Mucosa of stomach (tissue), 1 donor: ENCODE measurements around the gene ZNF502.

Source experiments
- H3K27me3 ChIP-seq: one replicate; pipeline ENCODE4 v1.7.0; 2013; ENCODE audit warnings: mild to moderate bottlenecking, low read length; ENCODE audit not compliant: control insufficient read depth, insufficient read depth
- H3K36me3 ChIP-seq: one replicate; pipeline ENCODE4 v1.7.0; 2013; ENCODE audit warnings: low read length; ENCODE audit not compliant: control insufficient read depth, insufficient read depth
- H3K4me1 ChIP-seq: one replicate; pipeline ENCODE4 v1.7.0; 2013; ENCODE audit warnings: mild to moderate bottlenecking, low read length; ENCODE audit not compliant: control insufficient read depth, insufficient read depth
- H3K4me3 ChIP-seq: one replicate; pipeline ENCODE4 v1.7.0; 2013; ENCODE audit warnings: low read length
- H3K9ac ChIP-seq: one replicate; pipeline ENCODE4 v1.7.0; 2013; ENCODE audit warnings: mild to moderate bottlenecking, low read length, moderate library complexity
- H3K9me3 ChIP-seq: one replicate; pipeline ENCODE4 v1.7.0; 2013; ENCODE audit warnings: mild to moderate bottlenecking, low read length, moderate library complexity; ENCODE audit not compliant: control insufficient read depth
- donor health status: Pancreatic carcinoma.

ZNF502 gene

GRCh38 chr3:44721231-44722102 is 9.0 kb downstream of the ZNF502 start:
- Histone ChIP-seq H3K27me3 (no peaks in the 10 kb centered on the region), H3K36me3 (no peaks in the 10 kb centered on the region), H3K4me1 (no peaks in the 10 kb centered on the region), H3K4me3 (no peak overlapping the region), H3K9me3 (peaks cover 37% of the 10 kb centered on the region), H3K9ac (no peak overlapping the region)

DNA sequence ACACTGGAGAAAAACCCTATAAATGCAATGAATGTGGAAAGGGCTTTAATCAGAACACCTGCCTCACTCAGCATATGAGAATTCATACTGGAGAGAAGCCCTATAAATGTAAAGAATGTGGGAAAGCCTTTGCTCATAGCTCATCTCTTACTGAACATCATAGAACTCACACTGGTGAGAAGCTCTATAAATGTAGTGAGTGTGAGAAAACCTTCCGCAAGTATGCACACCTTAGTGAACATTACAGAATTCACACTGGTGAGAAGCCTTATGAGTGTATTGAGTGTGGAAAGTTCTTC is 9.6 kb downstream of the ZNF502 start:
- H3K4me3 ChIP-seq, result no peak overlapping the region
- no peak overlapping the region for H3K9ac ChIP-seq
- H3K9me3 ChIP-seq, result peaks cover 38% of the 10 kb centered on the region
- H3K36me3 ChIP-seq, result no peaks in the 10 kb centered on the region
- H3K27me3 ChIP-seq, result no peaks in the 10 kb centered on the region
- no peaks in the 10 kb centered on the region for H3K4me1 ChIP-seq

DNA sequence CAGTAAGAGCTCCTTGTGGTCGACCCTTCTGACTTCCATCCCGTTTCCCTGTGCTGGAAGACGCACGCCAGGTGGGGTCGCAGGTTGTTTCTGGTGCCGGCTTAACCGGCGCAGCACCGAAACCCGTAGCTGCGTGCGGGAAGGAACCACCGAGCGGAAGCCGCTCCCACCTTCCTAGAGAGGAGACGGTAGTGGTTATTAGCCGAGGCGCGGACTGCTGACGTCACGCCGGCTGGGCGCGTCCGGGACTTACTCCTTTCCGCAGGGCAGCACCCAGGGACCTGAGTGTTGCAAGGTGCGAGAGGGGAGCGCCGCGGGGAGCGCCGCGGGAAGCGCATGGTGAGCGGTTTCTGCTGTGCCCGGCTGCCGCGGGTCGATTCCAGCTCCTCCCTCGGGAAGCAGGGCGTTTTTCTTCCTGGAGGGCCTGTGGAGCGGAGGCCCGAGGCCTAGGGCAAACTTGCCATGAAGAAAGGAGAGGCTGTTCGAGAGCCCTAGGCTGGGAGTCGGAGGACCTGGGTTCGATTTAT is 17.0 kb downstream of the ZNF502 start, which contains the start of gene ZNF501:
Gene ZNF501, plus strand, starts transcription at position 252 of the 527 bp plus-strand sequence. CDS start 4,787 bp downstream, outside the sequence.
- Histone ChIP-seq H3K27me3 (no peaks in the 10 kb centered on the region), H3K4me3 (peak within 1 kb of the TSS; percentile 45), H3K9me3 (peaks cover 21% of the 10 kb centered on the region), H3K36me3 (peaks cover 5% of the 10 kb centered on the region), H3K9ac (peak within 1 kb of the TSS; percentile 62), H3K4me1 (no peaks in the 10 kb centered on the region)

DNA sequence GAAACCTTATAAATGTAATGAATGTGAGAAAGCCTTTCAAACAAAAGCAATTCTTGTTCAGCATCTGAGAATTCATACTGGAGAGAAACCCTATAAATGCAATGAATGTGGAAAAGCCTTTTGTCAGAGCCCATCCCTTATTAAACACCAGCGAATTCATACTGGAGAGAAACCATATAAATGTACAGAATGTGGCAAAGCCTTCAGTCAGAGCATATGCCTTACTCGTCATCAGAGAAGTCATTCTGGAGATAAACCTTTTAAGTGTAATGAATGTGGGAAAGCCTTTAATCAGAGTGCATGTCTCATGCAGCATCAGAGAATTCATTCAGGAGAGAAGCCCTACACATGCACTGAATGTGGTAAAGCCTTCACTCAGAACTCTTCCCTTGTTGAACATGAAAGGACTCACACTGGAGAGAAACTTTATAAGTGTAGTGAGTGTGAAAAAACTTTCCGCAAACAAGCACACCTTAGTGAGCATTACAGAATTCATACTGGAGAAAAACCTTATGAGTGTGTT is 22.2 kb downstream of the ZNF502 start:
- H3K9ac ChIP-seq, result no peak overlapping the region
- H3K4me3 ChIP-seq, result no peak overlapping the region
- peaks cover 5% of the 10 kb centered on the region for H3K36me3 ChIP-seq

DNA sequence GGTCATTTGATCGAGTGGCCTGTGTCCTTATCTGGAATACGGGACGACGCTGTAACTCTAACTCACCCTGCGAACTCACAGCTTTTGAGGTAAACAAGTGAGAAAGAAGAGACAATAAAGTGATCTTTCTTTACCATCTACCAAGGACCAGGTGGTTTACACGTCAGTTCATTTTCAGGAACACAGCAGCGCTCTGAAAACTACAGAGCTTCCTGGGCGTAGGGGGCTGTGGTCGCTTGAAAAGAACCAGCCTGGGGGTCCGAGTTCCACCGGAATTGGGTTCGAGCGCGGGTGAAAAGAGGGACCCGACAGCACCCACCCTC is 48.6 kb downstream of the ZNF502 start:
- Histone ChIP-seq H3K4me1 (no peaks in the 10 kb centered on the region), H3K9ac (peak overlapping the region; percentile 82), H3K9me3 (no peaks in the 10 kb centered on the region), H3K36me3 (no peaks in the 10 kb centered on the region), H3K4me3 (peak overlapping the region; percentile 80), H3K27me3 (no peaks in the 10 kb centered on the region)

More for the DNA sequence above, 22.2 kb downstream of the ZNF502 start:
- Histone ChIP-seq H3K9me3 (peaks cover 15% of the 10 kb centered on the region), H3K27me3 (no peaks in the 10 kb centered on the region), H3K4me1 (no peaks in the 10 kb centered on the region)

DNA sequence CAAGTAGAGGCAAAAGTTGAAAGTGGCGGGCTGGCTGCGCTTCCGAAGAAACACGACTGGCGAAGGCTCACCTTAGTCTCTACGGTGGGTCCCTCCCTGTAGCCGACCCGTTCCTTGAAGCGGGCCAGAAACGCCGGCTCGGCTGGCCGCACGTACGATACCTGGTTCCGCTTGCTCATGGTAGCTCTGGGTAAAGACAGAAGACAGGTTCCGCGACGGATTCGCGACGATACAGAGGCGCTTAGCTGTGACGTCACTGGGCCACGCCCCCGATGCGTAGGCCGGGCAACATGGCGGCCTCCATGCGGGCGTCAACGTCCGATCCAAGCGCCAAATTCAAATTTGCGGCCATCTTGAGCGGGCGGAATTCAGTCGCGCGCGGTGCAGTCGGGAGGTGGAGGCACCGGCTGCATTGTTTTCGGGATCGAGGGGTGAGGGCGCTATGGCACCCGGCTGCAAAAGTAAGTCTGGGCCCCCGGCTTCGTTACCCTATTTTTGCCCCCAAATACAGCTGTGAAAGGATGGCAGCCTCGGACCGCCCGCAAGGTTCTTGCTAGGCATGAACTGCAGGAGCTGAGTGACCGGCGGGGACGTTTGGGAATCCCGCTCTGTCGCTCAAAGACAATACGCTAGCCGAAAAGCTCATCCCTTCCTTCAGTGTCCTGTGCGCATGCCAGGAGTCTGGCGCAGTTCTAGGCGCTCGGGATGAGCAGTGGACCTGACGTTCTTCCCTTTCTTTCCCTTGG is 49.1 kb downstream of the ZNF502 start, which contains the start of the genes KIAA1143 and KIF15:
Gene KIAA1143, minus strand, starts transcription at position 196 of the 746 bp plus-strand sequence. Its CDS starts 17 bp downstream, at position 179.
Gene KIF15, plus strand, starts transcription at position 371 of the 746 bp plus-strand sequence. Its CDS starts 72 bp downstream, at position 443.
- H3K9me3 ChIP-seq, result no peaks in the 10 kb centered on the region
- H3K27me3 ChIP-seq, result no peaks in the 10 kb centered on the region
- H3K4me1 ChIP-seq, result no peaks in the 10 kb centered on the region
- peak within 1 kb of the TSS; percentile 80 for H3K4me3 ChIP-seq
- H3K36me3 ChIP-seq, result no peaks in the 10 kb centered on the region
- peak within 1 kb of the TSS; percentile 82 for H3K9ac ChIP-seq

GRCh38 chr3:44762170-44762677 is 49.8 kb downstream of the ZNF502 start:
- Histone ChIP-seq H3K27me3 (no peaks in the 10 kb centered on the region), H3K4me3 (peak overlapping the region; percentile 80), H3K9ac (peak overlapping the region; percentile 82), H3K36me3 (no peaks in the 10 kb centered on the region), H3K9me3 (no peaks in the 10 kb centered on the region), H3K4me1 (no peaks in the 10 kb centered on the region)

GRCh38 chr3:44762690-44763089 is 50.2 kb downstream of the ZNF502 start:
- no peaks in the 10 kb centered on the region for H3K27me3 ChIP-seq
- no peaks in the 10 kb centered on the region for H3K4me1 ChIP-seq
- H3K9ac ChIP-seq, result no peak overlapping the region
- no peak overlapping the region for H3K4me3 ChIP-seq
- no peaks in the 10 kb centered on the region for H3K36me3 ChIP-seq
- H3K9me3 ChIP-seq, result no peaks in the 10 kb centered on the region

DNA sequence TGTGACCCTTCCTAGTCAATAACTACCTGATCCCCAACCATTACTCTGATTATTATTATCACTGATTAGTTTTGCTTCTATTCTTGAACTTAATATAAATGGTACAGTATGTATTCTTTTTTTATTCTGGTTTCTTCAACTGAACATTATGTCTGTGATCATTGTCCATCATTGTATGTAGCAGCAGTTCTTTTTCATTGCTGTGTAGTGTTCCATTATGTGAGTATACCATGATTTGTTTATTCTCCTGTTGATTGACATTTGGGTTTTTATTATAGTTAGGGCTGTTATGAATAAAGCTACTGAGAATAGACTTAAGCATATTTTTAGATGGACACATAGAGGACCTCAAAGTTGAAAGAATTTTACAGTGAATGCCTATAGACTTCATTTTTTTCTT is 51.8 kb downstream of the ZNF502 start:
- Histone ChIP-seq H3K4me1 (no peaks in the 10 kb centered on the region), H3K4me3 (no peak overlapping the region), H3K36me3 (no peaks in the 10 kb centered on the region), H3K27me3 (no peaks in the 10 kb centered on the region), H3K9ac (no peak overlapping the region), H3K9me3 (no peaks in the 10 kb centered on the region)

- H3K4me1 ChIP-seq, result no peaks in the 10 kb centered on the region
- no peaks in the 10 kb centered on the region for H3K27me3 ChIP-seq
- H3K9ac ChIP-seq, result no peak overlapping the region
- no peaks in the 10 kb centered on the region for H3K36me3 ChIP-seq
- H3K4me3 ChIP-seq, result no peak overlapping the region
- no peaks in the 10 kb centered on the region for H3K9me3 ChIP-seq
These were observed 59.1 kb downstream of the ZNF502 start for GRCh38 chr3:44771424-44772098.

DNA sequence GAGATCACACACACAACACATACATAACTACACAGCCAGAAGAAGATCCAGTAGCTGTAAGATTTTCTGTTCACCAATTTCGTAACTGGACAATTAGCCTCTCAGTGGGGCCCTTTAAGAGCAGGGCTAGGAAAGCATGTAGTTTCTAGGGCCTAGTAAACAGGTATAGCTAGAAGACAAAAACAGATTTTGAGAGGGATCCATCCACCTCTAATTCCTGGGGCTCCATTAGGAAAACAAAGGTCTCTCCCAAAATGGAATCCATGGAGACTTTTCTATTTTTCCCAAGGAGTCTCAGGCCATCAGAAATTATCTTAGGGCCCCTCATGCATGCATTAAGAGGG is 59.6 kb downstream of the ZNF502 start:
- Histone ChIP-seq H3K27me3 (no peaks in the 10 kb centered on the region), H3K4me1 (no peaks in the 10 kb centered on the region), H3K36me3 (no peaks in the 10 kb centered on the region), H3K9me3 (no peaks in the 10 kb centered on the region), H3K9ac (no peak overlapping the region), H3K4me3 (no peak overlapping the region)
